Measurements from ENCODE around the gene ETV3.

DNA sequence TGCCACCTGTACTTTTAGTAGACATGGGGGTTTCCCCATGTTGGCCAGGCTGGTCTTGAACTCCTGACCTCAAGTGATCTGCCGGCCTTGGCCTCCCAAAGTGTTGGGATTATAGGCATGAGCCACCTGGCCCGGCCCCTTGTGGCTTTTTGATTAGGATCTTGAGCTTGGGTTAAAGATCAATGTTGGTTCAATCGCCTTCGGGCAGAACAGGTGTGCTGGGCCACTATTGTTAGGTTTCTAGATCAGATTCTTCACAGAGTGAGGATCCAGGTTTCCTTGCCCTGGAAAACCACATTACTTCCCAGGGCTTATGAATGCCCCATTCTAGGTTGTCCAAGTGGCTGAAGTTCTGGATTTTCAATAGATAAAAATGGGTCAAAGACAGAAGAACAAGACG is 6.1 kb downstream of the ETV3 start:
- TF ChIP-seq CTCF (IDR thresholded peaks at IDR 0.05), result no peak
- TF ChIP-seq POLR2A (IDR thresholded peaks at IDR 0.05), result no peak
- no peak for TF ChIP-seq POLR2AphosphoS5 (IDR thresholded peaks at IDR 0.05)
- TF ChIP-seq EP300 (IDR thresholded peaks at IDR 0.05), result no peak

Measured in upper lobe of left lung (tissue), 4 donors.